DND-41 (cell line): ENCODE measurements around the gene OCIAD2.

Source experiments
- ATAC-seq: fragments of 200-7000 bp; cut with Tn5 transposase; 3 replicates; pipeline ENCODE4 v1.9.1; 2021; ENCODE audit warnings: low read depth; ENCODE audit not compliant: insufficient read depth
- DNase-seq: peaks from one replicate; pipeline ENCODE4 v3.0.0-alpha.2; 2020
- H2AFZ ChIP-seq: 2 replicates; pipeline ENCODE4 v1.6.0; 2012; ENCODE audit warnings: low read depth, low read length
- H3K27ac ChIP-seq: 2 replicates; pipeline ENCODE4 v1.5.1; 2012; ENCODE audit warnings: low read length, inconsistent platforms
- H3K27me3 ChIP-seq: fragments of 200-600 bp; sonication (generic); 2 replicates; pipeline ENCODE4 v1.6.0; 2012; ENCODE audit warnings: low read length, mild to moderate bottlenecking, inconsistent platforms; ENCODE audit not compliant: insufficient read depth, poor library complexity
- H3K36me3 ChIP-seq: 2 replicates; pipeline ENCODE4 v1.5.1; 2012; ENCODE audit warnings: low read length, inconsistent platforms; ENCODE audit not compliant: insufficient read depth
- H3K4me1 ChIP-seq: 2 replicates; pipeline ENCODE4 v1.5.1; 2012; ENCODE audit warnings: mild to moderate bottlenecking, low read length; ENCODE audit not compliant: insufficient read depth
- H3K4me2 ChIP-seq: 2 replicates; pipeline ENCODE4 v1.6.0; 2012; ENCODE audit warnings: mild to moderate bottlenecking, moderate library complexity, low read length, inconsistent platforms; ENCODE audit not compliant: insufficient read depth
- H3K4me3 ChIP-seq, 2 experiments: fragments of 200-600 bp in 1 of 2; shearing (Covaris generic) in 1 of 2; 2 replicates each; pipeline ENCODE4 v1.5.1; 2012 to 2016; ENCODE audit warnings: inconsistent platforms in 2 of 2, low read length in 2 of 2, mild to moderate bottlenecking in 2 of 2, low read depth in 1 of 2, moderate library complexity in 1 of 2
- H3K79me2 ChIP-seq: 2 replicates; pipeline ENCODE4 v1.6.0; 2012; ENCODE audit warnings: low read length, inconsistent platforms; ENCODE audit not compliant: insufficient read depth
- H3K9ac ChIP-seq: 2 replicates; pipeline ENCODE4 v1.6.0; 2012; ENCODE audit warnings: low read depth, mild to moderate bottlenecking, inconsistent platforms, low read length, moderate library complexity
- H3K9me3 ChIP-seq: 2 replicates; pipeline ENCODE4 v1.5.1; 2012; ENCODE audit warnings: low read length, moderate library complexity, mild to moderate bottlenecking, inconsistent platforms; ENCODE audit not compliant: insufficient read depth, severe bottlenecking
- H4K20me1 ChIP-seq: 2 replicates; pipeline ENCODE4 v1.6.0; 2012; ENCODE audit warnings: low read length; ENCODE audit not compliant: insufficient read depth
- CTCF ChIP-seq: IDR thresholded peaks from 2 replicates; pipeline ENCODE4 v1.5.1; 2012; ENCODE audit warnings: borderline replicate concordance, low read length, moderate library complexity, mild to moderate bottlenecking; ENCODE audit not compliant: poor library complexity, severe bottlenecking; ENCODE audit errors: extremely low read depth
- EZH2 ChIP-seq: IDR thresholded peaks from 3 replicates; pipeline ENCODE4 v1.6.1; 2012; ENCODE audit warnings: borderline replicate concordance, low read depth, mild to moderate bottlenecking, moderate library complexity, low read length, inconsistent platforms; ENCODE audit not compliant: severe bottlenecking

OCIAD2 gene

GRCh38 chr4:48909697-48910096 lies 3.1 kb upstream of the OCIAD2 start:
- ATAC-seq (no peak), DNase-seq (no peak)
- H3K79me2 ChIP-seq: peaks cover 21% of the 10 kb centered on the region
- H3K27ac ChIP-seq: no peak overlapping the region
- H2AFZ ChIP-seq: no peak overlapping the region
- H3K9me3 ChIP-seq: no peaks in the 10 kb centered on the region
- H4K20me1 ChIP-seq: no peaks in the 10 kb centered on the region
- no peaks in the 10 kb centered on the region for H3K27me3 ChIP-seq
- no peak for TF ChIP-seq EZH2
- TF ChIP-seq CTCF: no peak
- H3K9ac ChIP-seq: no peak overlapping the region
- peaks cover 20% of the 10 kb centered on the region for H3K4me1 ChIP-seq
- no peak overlapping the region for H3K4me3 ChIP-seq
- H3K4me2 ChIP-seq: no peak overlapping the region
- H3K36me3 ChIP-seq: peaks cover 4% of the 10 kb centered on the region

- no peak for DNase-seq
- TF ChIP-seq CTCF (no peak), EZH2 (no peak)
- no peaks in the 10 kb centered on the region for H3K9me3 ChIP-seq
- H3K9ac ChIP-seq: no peak overlapping the region
- no peak overlapping the region for H3K4me2 ChIP-seq
- H3K36me3 ChIP-seq: peaks cover 12% of the 10 kb centered on the region
- no peak overlapping the region for H3K4me3 ChIP-seq
- no peak overlapping the region for H2AFZ ChIP-seq
- H3K79me2 ChIP-seq: peaks cover 26% of the 10 kb centered on the region
- no peaks in the 10 kb centered on the region for H3K27me3 ChIP-seq
- ATAC-seq: no peak
- H4K20me1 ChIP-seq: no peaks in the 10 kb centered on the region
- H3K27ac ChIP-seq: no peak overlapping the region
- H3K4me1 ChIP-seq: peaks cover 28% of the 10 kb centered on the region
Measured at GRCh38 chr4:48908687-48909086, 2.1 kb upstream of the OCIAD2 start.

- Histone ChIP-seq H3K79me2 (peaks cover 26% of the 10 kb centered on the region), H3K36me3 (peaks cover 18% of the 10 kb centered on the region), H3K9ac (no peak overlapping the region), H2AFZ (0 out of 2 replicates have a peak overlapping the region, but pooled peaks have one; percentile 34), H4K20me1 (no peaks in the 10 kb centered on the region), H3K27me3 (no peaks in the 10 kb centered on the region), H3K4me3 (no peak overlapping the region), H3K9me3 (no peaks in the 10 kb centered on the region), H3K4me2 (no peak overlapping the region), H3K4me1 (peaks cover 28% of the 10 kb centered on the region), H3K27ac (no peak overlapping the region)
- TF ChIP-seq CTCF (no peak), EZH2 (no peak)
- ATAC-seq: no peak
- DNase-seq: no peak
Measured at GRCh38 chr4:48907706-48908477, 1.3 kb upstream of the OCIAD2 start.
